ENCODE results near the gene COL7A1. TPM values are rescaled to one million over a fixed set of nuclear protein-coding genes. Genes with fewer than 3 reads are reported as not detected.

COL7A1 gene
- polyA plus RNA-seq, 1 of the 3 experiments (the other 2 are of a cell fraction): 10.8 TPM

DNA sequence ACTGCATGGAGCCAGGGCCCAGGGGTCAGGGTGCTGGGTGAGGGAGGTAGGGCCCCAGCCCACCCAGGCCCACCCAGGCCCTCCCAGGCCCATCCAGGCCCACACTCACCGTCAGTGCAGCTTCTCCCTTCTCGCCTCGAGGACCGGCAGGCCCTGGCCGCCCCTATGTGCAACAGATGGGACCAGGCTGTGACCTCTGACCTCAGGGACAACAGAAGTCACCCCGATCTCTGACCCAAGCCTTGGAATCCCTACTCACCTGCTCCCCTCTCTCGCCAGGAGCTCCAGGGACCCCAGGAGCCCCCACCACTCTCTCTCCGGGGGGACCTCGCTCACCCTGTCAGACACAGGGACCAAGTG is 28.7 kb downstream of the COL7A1 start:
- H3K9ac ChIP-seq: no peak overlapping the region
- no peaks in the 10 kb centered on the region for H4K20me1 ChIP-seq (ENCODE audit: insufficient read depth)
- POLR2A ChIA-PET: no interaction called here

DNA sequence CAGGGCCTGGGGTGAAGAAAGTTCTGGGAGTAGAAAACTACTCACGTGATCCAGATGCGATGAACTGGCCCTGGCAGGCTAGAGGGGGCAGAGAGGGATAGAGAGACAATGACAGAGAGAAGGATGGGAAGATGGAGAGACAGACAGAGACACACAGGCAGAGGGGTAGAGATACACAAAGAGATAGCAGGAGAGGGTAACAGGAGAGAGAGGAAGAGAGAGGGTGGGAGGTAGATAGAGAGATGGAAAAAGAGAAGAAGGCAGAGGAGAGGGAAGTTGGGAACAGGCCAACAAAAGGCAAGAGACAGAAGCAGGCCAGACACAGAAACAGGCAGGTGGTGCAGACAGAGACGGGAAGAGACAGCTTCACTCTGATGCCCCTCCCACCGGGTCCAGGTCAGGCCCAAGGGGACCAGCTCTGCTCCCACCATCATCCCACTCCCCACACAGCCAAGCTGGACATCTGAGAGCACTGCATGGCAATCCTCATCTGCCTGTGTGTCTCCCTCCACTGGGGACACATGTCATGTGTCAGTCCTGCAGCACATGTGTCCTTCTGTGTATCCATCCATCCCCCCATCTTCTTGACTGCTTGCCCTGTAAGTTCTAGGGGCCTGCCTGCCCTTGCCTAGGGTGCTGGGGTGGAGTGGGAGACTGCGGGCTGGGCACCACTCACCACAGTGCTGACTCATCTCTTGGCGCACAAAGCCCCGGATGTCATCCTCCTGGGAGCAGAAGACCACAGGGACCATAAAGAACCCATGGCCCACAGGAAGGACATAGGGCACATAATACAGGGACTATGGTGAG is 29.3 kb downstream of the COL7A1 start:
- DNase-seq: no peak
- no peaks in the 10 kb centered on the region for H3K9me2 ChIP-seq
- H3K4me3 ChIP-seq (ENCODE audit: low read depth in 2 of 2, low read length in 1 of 2): no peak overlapping the region
- H3K4me2 ChIP-seq: no peak overlapping the region; the same call in 1 of the 2 replicates
- no peaks in the 10 kb centered on the region for H3K9me3 ChIP-seq
- no peak overlapping the region for H3K9ac ChIP-seq
- H3K36me3 ChIP-seq (replicated peaks in 1 of 2; ENCODE audit: control insufficient read depth in 1 of 2, insufficient read depth in 2 of 2, low read length in 1 of 2): no peaks in the 10 kb centered on the region
- H3F3A ChIP-seq (replicated peaks; ENCODE audit: insufficient read depth): peaks cover 22% of the 10 kb centered on the region
- peaks cover 39 to 56% of the 10 kb centered on the region in 2 experiments; a peak in 3 of 4 replicates for H3K4me1 ChIP-seq (ENCODE audit: control insufficient read depth in 1 of 2, insufficient read depth in 2 of 2, low read depth in 1 of 2, low read length in 1 of 2)
- TF ChIP-seq TAF1 (IDR thresholded peaks at IDR 0.05; ENCODE audit: borderline replicate concordance, low read depth, low read length) (no peak), FOSL2 (IDR thresholded peaks at IDR 0.05; ENCODE audit: borderline replicate concordance, low read depth) (peak; percentile 75; the same call in 1 of the 2 replicates), NFIC (IDR thresholded peaks at IDR 0.05; ENCODE audit: borderline replicate concordance) (peak; percentile 62; the same call in 1 of the 2 replicates), MXI1 (IDR thresholded peaks at IDR 0.05; ENCODE audit: low read depth, low read length) (peak; percentile 22; the same call in 1 of the 2 replicates), TCF12 (IDR thresholded peaks at IDR 0.05) (no peak; the same call in 1 of the 2 replicates), POLR2AphosphoS5 (IDR thresholded peaks at IDR 0.05; ENCODE audit: low read depth, low read length) (no peak), FOXM1 (IDR thresholded peaks at IDR 0.05; ENCODE audit: low read depth) (no peak)
- TF ChIP-seq, protein P1, sequence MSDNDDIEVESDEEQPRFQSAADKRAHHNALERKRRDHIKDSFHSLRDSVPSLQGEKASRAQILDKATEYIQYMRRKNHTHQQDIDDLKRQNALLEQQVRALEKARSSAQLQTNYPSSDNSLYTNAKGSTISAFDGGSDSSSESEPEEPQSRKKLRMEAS (IDR thresholded peaks at IDR 0.05; ENCODE audit: low read depth): peak; percentile 50; the same call in 1 of the 2 replicates
- peak overlapping the region; percentile 67 to 93; a peak in 3 of 4 replicates for H3K27ac ChIP-seq (ENCODE audit: low read depth in 2 of 2, low read length in 1 of 2)
- CTCF ChIA-PET: interaction anchor here (0.6 to 1.4 kb wide), 4 partner anchors 10 to 130 kb away, joined by 3 to 4 read pairs (median 4); partner anchors contain the start of gene UQCRC1
- no peaks in the 10 kb centered on the region for H3K27me3 ChIP-seq (ENCODE audit: insufficient read depth)
- WGBS (ENCODE audit: low lambda C conversion rate): 50% methylated on average over 7 of the region's 7 CpGs
- POLR2A ChIA-PET: no interaction called here
- no peaks in the 10 kb centered on the region for H4K20me1 ChIP-seq (ENCODE audit: insufficient read depth)
- H3K79me2 ChIP-seq (ENCODE audit: insufficient read depth): no peaks in the 10 kb centered on the region
- H2AFZ ChIP-seq (ENCODE audit: low read depth): 0 out of 2 replicates have a peak overlapping the region, but pooled peaks have one; percentile 21

More for the DNA sequence above, 28.7 kb downstream of the COL7A1 start:
- Histone ChIP-seq H3K4me1 (ENCODE audit: control insufficient read depth in 1 of 2, insufficient read depth in 2 of 2, low read depth in 1 of 2, low read length in 1 of 2) (peaks cover 33 to 50% of the 10 kb centered on the region in 2 experiments; a peak in 3 of 4 replicates), H3K9me3 (no peaks in the 10 kb centered on the region), H3K79me2 (ENCODE audit: insufficient read depth) (no peaks in the 10 kb centered on the region), H3K27me3 (ENCODE audit: insufficient read depth) (no peaks in the 10 kb centered on the region), H3K9me2 (no peaks in the 10 kb centered on the region), H2AFZ (ENCODE audit: low read depth) (no peak overlapping the region), H3F3A (replicated peaks; ENCODE audit: insufficient read depth) (peaks cover 20% of the 10 kb centered on the region), H3K4me2 (no peak overlapping the region; the same call in 1 of the 2 replicates), H3K27ac (ENCODE audit: low read depth in 2 of 2, low read length in 1 of 2) (peak overlapping the region; percentile 67 to 93; a peak in 3 of 4 replicates), H3K4me3 (ENCODE audit: low read depth in 2 of 2, low read length in 1 of 2) (no peak overlapping the region), H3K36me3 (replicated peaks in 1 of 2; ENCODE audit: control insufficient read depth in 1 of 2, insufficient read depth in 2 of 2, low read length in 1 of 2) (no peaks in the 10 kb centered on the region)
- 100% methylated on average over 2 of the region's 9 CpGs for WGBS (ENCODE audit: low lambda C conversion rate)
- TF ChIP-seq GATA2 (CRISPR knock-in tag; IDR thresholded peaks at IDR 0.05) (no peak), EP300 (IDR thresholded peaks at IDR 0.05; ENCODE audit: borderline replicate concordance in 1 of 2, low read depth in 1 of 2, low read length in 1 of 2) (no peak), MXI1 (IDR thresholded peaks at IDR 0.05; ENCODE audit: low read depth, low read length) (no peak), YY1 (IDR thresholded peaks at IDR 0.05; ENCODE audit: low read depth) (no peak), SIN3A (IDR thresholded peaks at IDR 0.05; ENCODE audit: borderline replicate concordance, low read depth, low read length) (no peak), RAD21 (IDR thresholded peaks at IDR 0.05; ENCODE audit: low read length) (no peak)
- CTCF ChIA-PET: interaction anchor here (1.0 to 1.4 kb wide), 3 partner anchors 17 to 130 kb away, joined by 3 to 4 read pairs (median 4); partner anchors contain the start of gene UQCRC1
- no peak for DNase-seq

All from SK-N-SH (cell line).